Activated naive CD4-positive, alpha-beta T cell treated with anti-CD3 and anti-CD28 coated beads, Interleukin-2, amount 10 ng/mL, durations not matched to agents 7 days and 5 days (primary cell): ENCODE results near the gene NOXO1.
"Not testable (repeated sequence)": the region's sequence is repeated elsewhere in the genome, so short reads cannot be mapped to it uniquely, and the experiment has no call there.

Source experiments
- CTCF ChIA-PET: fragments of 350-600 bp; sonication (Branson Sonifier 250); formaldehyde crosslinking; loops from one replicate; lab custom pipeline; 2021; ENCODE audit warnings: antibody characterized with exemption; lab: Charles Lee
- DNase-seq: peaks from one replicate; pipeline ENCODE4 v3.0.0-alpha.2; 2020
- H3K27ac Mint-ChIP-seq: one replicate; pipeline ENCODE4 v1.8.0; 2021; ENCODE audit warnings: mild to moderate bottlenecking, moderate library complexity, mixed read lengths
- H3K27me3 Mint-ChIP-seq: one replicate; pipeline ENCODE4 v1.8.0; 2021; ENCODE audit warnings: mild to moderate bottlenecking, mixed read lengths
- H3K36me3 Mint-ChIP-seq: one replicate; pipeline ENCODE4 v1.8.0; 2021; ENCODE audit warnings: mixed read lengths
- H3K4me1 Mint-ChIP-seq: one replicate; pipeline ENCODE4 v1.8.0; 2021; ENCODE audit warnings: mixed read lengths
- H3K4me3 Mint-ChIP-seq: one replicate; pipeline ENCODE4 v1.8.0; 2021; ENCODE audit warnings: mild to moderate bottlenecking, moderate library complexity, mixed read lengths
- H3K9me3 Mint-ChIP-seq: one replicate; pipeline ENCODE4 v1.8.0; 2021; ENCODE audit warnings: mixed read lengths

NOXO1 gene

GRCh38 chr16:1946495-1947368 lies 34.5 kb downstream of the NOXO1 start:
- H3K9me3 Mint-ChIP-seq: no peaks in the 10 kb centered on the region
- CTCF ChIA-PET: interaction anchor here (1.7 kb wide), 1 partner anchor 11 kb away, joined by 6 read pairs; no protein-coding TSS in a partner anchor
- H3K4me1 Mint-ChIP-seq: peaks cover 23% of the 10 kb centered on the region
- H3K27ac Mint-ChIP-seq: no peak overlapping the region
- DNase-seq: no peak
- no peak overlapping the region for H3K4me3 Mint-ChIP-seq
- H3K27me3 Mint-ChIP-seq: peaks cover 4% of the 10 kb centered on the region
- H3K36me3 Mint-ChIP-seq: no peaks in the 10 kb centered on the region

GRCh38 chr16:1945559-1946391 lies 35.5 kb downstream of the NOXO1 start:
- Mint-ChIP-seq H3K4me3 (no peak overlapping the region), H3K27me3 (no peaks in the 10 kb centered on the region), H3K9me3 (no peaks in the 10 kb centered on the region), H3K4me1 (peaks cover 30% of the 10 kb centered on the region), H3K36me3 (peaks cover 2% of the 10 kb centered on the region), H3K27ac (no peak overlapping the region)
- no peak for DNase-seq
- CTCF ChIA-PET: interaction anchor here (1.7 kb wide), 1 partner anchor 12 kb away, joined by 6 read pairs; no protein-coding TSS in a partner anchor

GRCh38 chr16:1944612-1945199 lies 36.6 kb downstream of the NOXO1 start:
- peaks cover 2% of the 10 kb centered on the region for H3K36me3 Mint-ChIP-seq
- H3K9me3 Mint-ChIP-seq: no peaks in the 10 kb centered on the region
- CTCF ChIA-PET: interaction anchor here (1.7 kb wide), 1 partner anchor 13 kb away, joined by 6 read pairs; no protein-coding TSS in a partner anchor
- no peak for DNase-seq
- peak overlapping the region; percentile 50 for H3K27ac Mint-ChIP-seq
- peak overlapping the region; percentile 82 for H3K4me3 Mint-ChIP-seq
- H3K4me1 Mint-ChIP-seq: peaks cover 30% of the 10 kb centered on the region
- H3K27me3 Mint-ChIP-seq: no peaks in the 10 kb centered on the region

- Mint-ChIP-seq H3K27ac (peak within 1 kb of the TSS; percentile 70), H3K9me3 (no peaks in the 10 kb centered on the region), H3K4me3 (peak within 1 kb of the TSS; percentile 82), H3K4me1 (peaks cover 30% of the 10 kb centered on the region), H3K27me3 (no peaks in the 10 kb centered on the region), H3K36me3 (peaks cover 2% of the 10 kb centered on the region)
- DNase-seq: peak; percentile 100
- CTCF ChIA-PET: interaction anchor here (1.0 to 1.3 kb wide), 2 partner anchors 14 to 198 kb away, joined by 3 to 4 read pairs; no protein-coding TSS in a partner anchor
Observed at GRCh38 chr16:1942810-1943726, 38.2 kb downstream of the NOXO1 start, which contains the start of gene MSRB1. Gene MSRB1, minus strand, starts transcription at chr16:1943199. Its CDS starts 43 bp downstream, at chr16:1943156.

- H3K27me3 Mint-ChIP-seq: no peaks in the 10 kb centered on the region
- H3K27ac Mint-ChIP-seq: peak overlapping the region; percentile 69
- no peaks in the 10 kb centered on the region for H3K9me3 Mint-ChIP-seq
- peaks cover 30% of the 10 kb centered on the region for H3K4me1 Mint-ChIP-seq
- H3K4me3 Mint-ChIP-seq: peak overlapping the region; percentile 82
- H3K36me3 Mint-ChIP-seq: peaks cover 2% of the 10 kb centered on the region
- DNase-seq: peak; percentile 38
- CTCF ChIA-PET: interaction anchor here (1.0 to 2.7 kb wide), 2 partner anchors 13 to 22 kb away, joined by 3 to 8 read pairs; partner anchors contain the start of gene RPS2
Observed at GRCh38 chr16:1942047-1942809, 39.0 kb downstream of the NOXO1 start.

GRCh38 chr16:1941162-1942046 lies 39.9 kb downstream of the NOXO1 start:
- peaks cover 30% of the 10 kb centered on the region for H3K4me1 Mint-ChIP-seq
- H3K27me3 Mint-ChIP-seq: no peaks in the 10 kb centered on the region
- CTCF ChIA-PET: interaction anchor here (0.9 to 2.7 kb wide), 3 partner anchors 9 to 23 kb away, joined by 3 to 8 read pairs (median 3); partner anchors contain the start of gene RPS2
- peak overlapping the region; percentile 69 for H3K27ac Mint-ChIP-seq
- no peaks in the 10 kb centered on the region for H3K9me3 Mint-ChIP-seq
- peaks cover 2% of the 10 kb centered on the region for H3K36me3 Mint-ChIP-seq
- DNase-seq: no peak
- peak overlapping the region; percentile 82 for H3K4me3 Mint-ChIP-seq

- no peaks in the 10 kb centered on the region for H3K9me3 Mint-ChIP-seq
- peaks cover 2% of the 10 kb centered on the region for H3K36me3 Mint-ChIP-seq
- CTCF ChIA-PET: interaction anchor here (0.9 to 2.7 kb wide), 2 partner anchors 8 to 12 kb away, joined by 3 to 8 read pairs; no protein-coding TSS in a partner anchor
- no peak for DNase-seq
- H3K27me3 Mint-ChIP-seq: no peaks in the 10 kb centered on the region
- H3K27ac Mint-ChIP-seq: no peak overlapping the region
- no peak overlapping the region for H3K4me3 Mint-ChIP-seq
- peaks cover 30% of the 10 kb centered on the region for H3K4me1 Mint-ChIP-seq
Observed at GRCh38 chr16:1940273-1941161, 40.8 kb downstream of the NOXO1 start.

- not testable (repeated sequence) for H3K27me3 Mint-ChIP-seq, H3K27ac Mint-ChIP-seq, H3K36me3 Mint-ChIP-seq, H3K4me3 Mint-ChIP-seq, H3K9me3 Mint-ChIP-seq, DNase-seq
- peaks cover 30% of the 10 kb centered on the region for H3K4me1 Mint-ChIP-seq
- CTCF ChIA-PET: interaction anchor here (2.7 kb wide), 1 partner anchor 11 kb away, joined by 8 read pairs; no protein-coding TSS in a partner anchor
Observed at GRCh38 chr16:1939833-1940232, 41.4 kb downstream of the NOXO1 start.

GRCh38 chr16:1938910-1939309 lies 42.4 kb downstream of the NOXO1 start:
- CTCF ChIA-PET: no interaction called here
- H3K4me1 Mint-ChIP-seq: peaks cover 24% of the 10 kb centered on the region
- H3K27me3 Mint-ChIP-seq: no peaks in the 10 kb centered on the region

GRCh38 chr16:1938316-1938715 lies 43.0 kb downstream of the NOXO1 start:
- peaks cover 4% of the 10 kb centered on the region for H3K27me3 Mint-ChIP-seq
- CTCF ChIA-PET: no interaction called here
- no peaks in the 10 kb centered on the region for H3K9me3 Mint-ChIP-seq
- no peak overlapping the region for H3K27ac Mint-ChIP-seq
- no peak for DNase-seq
- peaks cover 18% of the 10 kb centered on the region for H3K4me1 Mint-ChIP-seq
- peaks cover 2% of the 10 kb centered on the region for H3K36me3 Mint-ChIP-seq
- H3K4me3 Mint-ChIP-seq: no peak overlapping the region

More at GRCh38 chr16:1938910-1939309, 42.4 kb downstream of the NOXO1 start:
- no peak overlapping the region for H3K27ac Mint-ChIP-seq
- peaks cover 2% of the 10 kb centered on the region for H3K36me3 Mint-ChIP-seq
- H3K9me3 Mint-ChIP-seq: no peaks in the 10 kb centered on the region
- no peak overlapping the region for H3K4me3 Mint-ChIP-seq
- DNase-seq: no peak
